ENCODE measurements around the gene C11orf52. TPM values are rescaled to one million over a fixed set of nuclear protein-coding genes. Genes with fewer than 3 reads are reported as not detected.
"Not testable (repeated sequence)": the region's sequence is repeated elsewhere in the genome, so short reads cannot be mapped to it uniquely, and the experiment has no call there.

The C11orf52 gene
- total RNA-seq, 4 donors from 2014 or later, result 1.8 to 6.9 (median 2.9) TPM

- H3K4me3 ChIP-seq, result no peak overlapping the region
- intact Hi-C loops (cut with DNase I), result no loop called here
- peaks cover 11 to 24% (median 18%) of the 10 kb centered on the region in 4 donors for H3K4me1 ChIP-seq
- H3K36me3 ChIP-seq, result peaks cover 0 to 12% (median 3%) of the 10 kb centered on the region in 4 donors
- TF ChIP-seq CTCF (IDR thresholded peaks at IDR 0.05) (no peak), POLR2A (IDR thresholded peaks at IDR 0.05; ENCODE audit: low read depth) (no peak), POLR2AphosphoS5 (IDR thresholded peaks at IDR 0.05) (no peak)
- no peak for DNase-seq (ENCODE audit: extremely low spot score)
- H3K27me3 ChIP-seq, result no peaks in the 10 kb centered on the region
- no peaks in the 10 kb centered on the region for H3K9me3 ChIP-seq
- no peak overlapping the region for H3K27ac ChIP-seq (replicated peaks in 1 of 4)
- WGBS, result 86% methylated on average over 5 of the region's 5 CpGs
Observed at GRCh38 chr11:111882202-111882601, 36.5 kb upstream of the C11orf52 start.

GRCh38 chr11:111885053-111885452 lies 33.7 kb upstream of the C11orf52 start:
- H3K9me3 ChIP-seq; H3K4me3 ChIP-seq; intact Hi-C loops (cut with DNase I); H3K27me3 ChIP-seq; H3K4me1 ChIP-seq; DNase-seq (ENCODE audit: extremely low spot score); H3K27ac ChIP-seq (replicated peaks in 1 of 4): not testable (repeated sequence)
- H3K36me3 ChIP-seq, result peaks cover 0 to 12% (median 3%) of the 10 kb centered on the region in 4 donors
- WGBS, result 95% methylated on average over 4 of the region's 4 CpGs

- Histone ChIP-seq H3K9me3 (no peaks in the 10 kb centered on the region), H3K36me3 (peaks cover 0 to 12% (median 3%) of the 10 kb centered on the region in 4 donors), H3K27ac (replicated peaks in 1 of 4) (no peak overlapping the region), H3K4me1 (no peaks in the 10 kb centered on the region), H3K4me3 (no peak overlapping the region), H3K27me3 (no peaks in the 10 kb centered on the region)
- TF ChIP-seq POLR2A (IDR thresholded peaks at IDR 0.05; ENCODE audit: low read depth) (no peak), POLR2AphosphoS5 (IDR thresholded peaks at IDR 0.05) (no peak), EP300 (IDR thresholded peaks at IDR 0.05) (no peak), CTCF (IDR thresholded peaks at IDR 0.05) (no peak)
- no peak for DNase-seq (ENCODE audit: extremely low spot score)
- 70% methylated on average over 4 of the region's 4 CpGs for WGBS
- intact Hi-C loops (cut with DNase I), result no loop called here
Observed at GRCh38 chr11:111886032-111886431, 32.7 kb upstream of the C11orf52 start.

GRCh38 chr11:111886844-111887243 lies 31.9 kb upstream of the C11orf52 start:
- Histone ChIP-seq H3K27ac (replicated peaks in 1 of 4) (no peak overlapping the region), H3K27me3 (no peaks in the 10 kb centered on the region), H3K4me3 (no peak overlapping the region), H3K4me1 (no peaks in the 10 kb centered on the region), H3K9me3 (no peaks in the 10 kb centered on the region), H3K36me3 (peaks cover 0 to 12% (median 3%) of the 10 kb centered on the region in 4 donors)
- 93% methylated on average over 2 of the region's 2 CpGs for WGBS
- DNase-seq (ENCODE audit: extremely low spot score), result no peak
- intact Hi-C loops (cut with DNase I), result no loop called here
- no peak for TF ChIP-seq EP300 (IDR thresholded peaks at IDR 0.05)

- 55% methylated on average over 2 of the region's 2 CpGs for WGBS
- no peak for TF ChIP-seq POLR2A (IDR thresholded peaks at IDR 0.05; ENCODE audit: low read depth)
- TF ChIP-seq EP300 (IDR thresholded peaks at IDR 0.05), result no peak
- no peak for TF ChIP-seq POLR2AphosphoS5 (IDR thresholded peaks at IDR 0.05)
- TF ChIP-seq CTCF (IDR thresholded peaks at IDR 0.05), result no peak
- no peak overlapping the region for H3K27ac ChIP-seq (replicated peaks in 1 of 4)
- intact Hi-C loops (cut with DNase I), result no loop called here
- H3K4me1 ChIP-seq, result peaks cover 0 to 22% (median 20%) of the 10 kb centered on the region in 4 donors
- H3K4me3 ChIP-seq, result no peak overlapping the region
- H3K36me3 ChIP-seq, result peaks cover 10 to 26% (median 20%) of the 10 kb centered on the region in 4 donors
- H3K27me3 ChIP-seq, result no peaks in the 10 kb centered on the region
- H3K9me3 ChIP-seq, result no peaks in the 10 kb centered on the region
- no peak for DNase-seq (ENCODE audit: extremely low spot score)
Observed at GRCh38 chr11:111905411-111905810, 13.3 kb upstream of the C11orf52 start.

- H3K27me3 ChIP-seq, result no peaks in the 10 kb centered on the region
- H3K4me1 ChIP-seq, result peaks cover 0 to 27% (median 21%) of the 10 kb centered on the region in 4 donors
- no peak for TF ChIP-seq POLR2AphosphoS5 (IDR thresholded peaks at IDR 0.05)
- TF ChIP-seq POLR2A (IDR thresholded peaks at IDR 0.05; ENCODE audit: low read depth), result no peak
- TF ChIP-seq CTCF (IDR thresholded peaks at IDR 0.05), result no peak
- no peak for TF ChIP-seq EP300 (IDR thresholded peaks at IDR 0.05)
- no peak overlapping the region for H3K4me3 ChIP-seq
- intact Hi-C loops (cut with DNase I), result no loop called here
- no peak overlapping the region for H3K27ac ChIP-seq (replicated peaks in 1 of 4)
- no peak for DNase-seq (ENCODE audit: extremely low spot score)
- no peaks in the 10 kb centered on the region for H3K9me3 ChIP-seq
- peaks cover 10 to 29% (median 20%) of the 10 kb centered on the region in 4 donors for H3K36me3 ChIP-seq
- 89% methylated on average over 1 of the region's 1 CpG for WGBS
Observed at GRCh38 chr11:111906680-111907079, 12.0 kb upstream of the C11orf52 start.

All from esophagus muscularis mucosa (tissue), 4 donors.